OCI-M2 (cell line): ENCODE results near the gene CTXND1.
"Not testable (repeated sequence)": the region's sequence is repeated elsewhere in the genome, so short reads cannot be mapped to it uniquely, and the experiment has no call there.

Experiments
- DNase-seq: peaks from one replicate; lab custom pipeline; 2025; ENCODE audit not compliant: unreplicated experiment; lab: John Stamatoyannopoulos, UW

CTXND1 gene

DNA sequence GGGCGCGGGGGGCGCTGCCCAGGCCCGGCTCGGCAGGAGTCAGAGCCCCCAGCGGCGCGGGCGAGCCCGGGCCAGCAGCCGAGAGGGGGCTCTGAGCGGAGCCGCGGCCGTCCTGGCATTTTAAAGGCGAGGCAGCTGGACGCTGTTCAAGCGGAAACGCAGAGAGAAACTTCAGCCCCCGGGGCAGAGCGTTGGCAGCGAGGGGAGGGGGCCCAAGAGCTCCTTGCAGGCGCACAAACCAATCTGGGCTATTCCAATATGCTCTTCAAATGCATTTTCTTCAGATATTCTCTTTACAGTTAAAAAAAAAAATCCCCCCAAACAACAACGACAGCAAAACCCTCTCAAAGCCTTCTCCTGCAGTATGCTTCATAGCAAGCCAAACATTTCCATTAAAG lies at the start of gene CTXND1:
CTXND1 (minus strand) TSS at position 93 of the 398 bp plus-strand sequence. CDS start 50,264 bp downstream, outside the sequence.
- no peak for DNase-seq

DNA sequence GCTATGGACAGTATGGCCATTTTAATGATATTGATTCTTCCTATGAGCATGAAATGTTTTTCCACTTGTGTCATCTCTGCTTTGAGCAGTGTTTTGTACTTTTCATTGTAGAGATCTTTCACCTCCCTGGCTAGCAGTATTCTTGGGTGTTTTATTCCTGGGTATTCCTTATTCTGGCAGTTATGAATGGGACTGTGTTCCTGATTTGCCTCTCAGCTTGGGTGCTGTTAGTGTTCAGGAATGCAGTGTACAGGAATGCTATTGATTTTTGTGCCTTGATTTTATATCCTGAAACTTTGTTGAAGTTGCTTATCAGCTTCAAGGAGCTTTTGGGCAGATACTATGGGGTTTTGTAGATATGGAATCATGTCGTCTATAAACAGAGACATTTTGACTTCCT lies 49.5 kb upstream of the CTXND1 start:
- no peak for DNase-seq

DNA sequence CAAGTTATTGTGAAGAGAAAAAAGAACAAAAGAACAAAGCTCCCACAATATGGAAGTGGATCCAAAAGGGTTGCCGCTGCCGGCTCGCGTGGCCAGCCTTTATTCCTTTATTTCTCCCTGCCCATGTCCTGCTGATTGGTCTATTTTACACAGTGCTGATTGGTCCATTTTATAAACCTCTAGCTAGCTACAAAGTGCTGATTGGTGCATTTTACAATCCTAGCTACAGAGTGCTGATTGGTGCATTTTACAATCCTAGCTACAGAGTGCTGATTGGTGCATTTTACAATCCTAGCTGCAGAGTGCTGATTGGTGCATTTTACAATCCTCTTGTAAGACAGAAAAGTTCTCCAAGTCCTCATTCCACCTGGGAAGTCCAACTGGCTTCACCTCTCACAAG lies 43.8 kb upstream of the CTXND1 start:
- DNase-seq, result not testable (repeated sequence)

DNA sequence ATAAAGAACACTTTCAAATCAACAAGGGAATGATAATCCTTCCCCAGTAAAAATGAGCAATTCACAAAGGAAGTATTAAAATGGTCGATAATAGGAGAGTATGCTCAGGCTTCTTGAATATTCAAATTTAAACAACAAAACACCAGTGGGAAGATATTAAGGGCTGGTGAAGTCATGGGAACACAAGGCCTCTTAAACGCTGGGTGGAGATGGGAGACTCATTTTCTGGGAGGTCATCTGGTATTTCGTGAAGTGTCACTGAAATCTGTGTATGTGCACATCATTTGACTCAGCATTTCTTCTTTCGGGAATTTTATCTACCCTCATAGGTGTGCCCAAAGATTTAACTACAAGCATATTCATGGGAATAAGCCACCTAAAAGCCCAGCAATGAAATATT lies 40.1 kb upstream of the CTXND1 start:
- no peak for DNase-seq

DNA sequence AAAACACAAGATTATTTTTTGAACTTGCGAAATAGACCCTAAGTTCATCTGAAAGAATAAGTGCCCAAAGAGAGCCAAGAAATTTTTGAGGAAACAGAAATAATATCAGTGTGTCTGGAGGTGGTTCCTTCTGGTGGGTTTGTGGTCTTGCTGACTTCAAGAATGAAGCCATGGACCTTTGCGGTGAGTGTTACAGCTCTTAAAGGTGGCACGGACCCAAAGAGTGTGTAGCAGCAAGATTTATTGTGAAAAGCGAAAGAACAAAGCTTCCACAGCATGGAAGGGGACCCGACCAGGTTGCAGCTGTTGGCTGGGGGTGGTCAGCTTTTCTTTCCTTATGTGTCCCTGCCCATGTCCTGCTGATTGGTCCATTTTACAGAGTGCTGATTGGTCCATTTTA lies 38.9 kb upstream of the CTXND1 start:
- not testable (repeated sequence) for DNase-seq

DNA sequence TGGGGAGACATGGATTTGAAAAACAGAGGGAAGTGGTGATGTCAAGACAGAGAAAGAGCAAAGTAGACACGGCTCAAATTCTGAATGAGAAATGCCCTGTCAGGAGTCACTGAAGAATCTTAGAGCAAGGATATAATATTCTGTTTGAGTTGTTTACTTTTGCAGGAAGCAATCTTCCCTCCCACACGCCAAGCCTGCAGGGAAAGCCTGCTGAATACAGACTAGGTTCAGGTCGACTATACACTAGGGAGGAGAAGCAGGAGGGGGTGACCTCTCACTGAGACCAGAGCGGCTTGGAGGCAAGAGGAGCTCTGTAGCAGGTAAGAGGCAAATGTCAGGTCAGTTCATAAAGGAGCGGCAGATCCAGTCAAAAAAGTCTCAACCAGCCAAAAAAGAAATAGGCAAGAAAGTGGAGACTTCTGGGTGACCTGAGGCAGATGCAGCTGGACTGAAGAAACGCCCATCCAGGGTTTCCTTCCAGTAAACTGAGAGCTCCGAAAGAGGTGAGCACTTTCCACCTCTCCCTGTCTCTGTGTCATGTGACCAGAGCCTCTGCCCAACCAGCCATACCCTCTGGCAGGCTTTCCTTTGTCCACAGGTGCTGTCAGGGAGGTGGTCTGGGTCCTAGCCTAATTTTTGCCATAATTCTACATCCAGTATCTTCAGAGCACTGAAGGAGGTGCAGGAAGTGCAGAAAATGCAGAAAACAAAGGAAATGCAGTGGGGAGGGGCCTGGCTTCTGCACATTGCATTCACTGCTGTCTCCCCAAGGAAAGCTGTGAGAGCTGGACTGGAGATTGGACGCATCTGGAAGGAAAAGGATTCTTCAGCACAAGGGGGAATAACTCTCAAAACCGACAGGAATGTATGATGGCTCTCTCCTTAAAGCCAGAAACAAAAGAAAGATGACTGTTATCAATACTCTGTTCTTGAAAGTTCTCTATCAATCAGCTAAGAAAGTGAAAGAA lies 37.8 kb upstream of the CTXND1 start:
- no peak for DNase-seq

DNA sequence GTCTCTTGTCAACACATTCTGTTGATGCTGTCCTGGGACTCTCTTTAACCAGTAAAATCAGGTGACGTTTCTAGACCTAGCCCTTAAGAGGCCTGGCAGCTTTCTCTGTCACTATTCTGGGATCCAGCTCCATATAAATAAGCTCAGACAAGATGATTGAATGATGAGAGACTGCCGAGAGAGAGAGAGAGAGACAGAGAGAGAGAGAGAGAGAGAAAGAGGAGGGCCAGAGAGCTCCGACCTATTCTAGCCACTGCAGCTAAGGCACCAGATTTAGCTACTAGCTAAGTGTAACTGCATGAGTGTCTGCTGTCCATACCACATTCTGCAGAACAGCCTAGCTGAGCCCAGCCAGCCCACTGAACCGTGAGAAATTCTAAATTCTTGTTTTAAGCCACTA lies 36.1 kb upstream of the CTXND1 start:
- no peak for DNase-seq

DNA sequence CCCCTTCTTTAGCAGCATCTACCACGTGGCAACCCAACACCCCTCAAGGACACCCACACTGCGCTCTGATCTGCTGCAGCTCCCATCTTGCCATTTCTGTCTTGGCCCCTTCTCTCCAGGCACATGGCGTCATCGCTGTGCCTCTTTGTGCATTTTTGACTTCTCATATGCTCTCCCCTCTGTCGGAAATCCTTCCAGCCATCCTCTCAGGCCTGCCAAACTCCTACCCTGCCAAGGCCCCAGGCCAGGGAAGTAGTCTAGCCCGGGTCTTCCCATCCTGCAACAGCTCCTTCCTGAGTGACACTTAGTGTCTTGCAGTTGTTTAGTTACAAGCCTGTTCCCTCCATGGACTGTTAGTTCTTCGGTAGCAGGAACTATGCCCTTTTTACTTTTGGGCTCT lies 34.0 kb upstream of the CTXND1 start:
- no peak for DNase-seq

DNA sequence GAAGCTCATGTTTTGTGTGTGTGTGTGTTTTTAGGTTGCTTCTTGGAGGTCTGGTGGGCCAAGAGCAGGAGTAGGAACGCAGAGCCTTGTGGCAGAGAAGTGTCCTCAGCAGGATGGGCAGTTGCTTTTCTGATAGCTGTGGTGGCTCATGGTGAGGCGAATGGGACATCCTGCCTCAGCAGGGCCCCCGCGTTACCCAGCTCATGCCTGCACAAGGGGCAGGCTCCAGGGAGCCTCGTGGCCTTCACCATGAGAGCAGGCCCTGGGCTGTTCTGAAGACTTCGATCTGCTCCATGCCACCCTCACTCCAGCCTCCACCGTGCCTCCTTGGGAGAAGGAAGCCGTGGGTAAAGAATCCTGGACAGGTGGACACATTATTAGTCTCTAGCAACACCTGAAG lies 33.4 kb upstream of the CTXND1 start:
- DNase-seq, result no peak

DNA sequence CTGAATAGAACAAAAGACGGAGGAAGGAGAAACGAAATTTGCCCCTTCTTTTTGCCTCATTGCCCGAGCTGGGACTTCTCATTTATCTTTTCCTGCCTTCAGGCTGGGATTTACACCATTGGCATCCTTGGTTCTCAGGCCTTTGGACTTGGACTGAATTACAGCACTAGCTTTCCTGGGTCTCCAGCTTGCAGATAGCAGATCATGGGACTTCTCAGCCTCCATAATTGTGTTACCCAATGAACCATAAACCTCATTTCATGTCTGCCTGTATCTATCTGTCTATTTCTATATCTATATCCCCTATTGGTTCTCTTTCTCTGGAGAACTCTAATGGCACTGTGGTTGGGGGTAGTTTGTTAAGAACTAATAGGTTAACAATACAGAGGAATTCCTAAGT lies 31.5 kb upstream of the CTXND1 start:
- DNase-seq, result no peak

DNA sequence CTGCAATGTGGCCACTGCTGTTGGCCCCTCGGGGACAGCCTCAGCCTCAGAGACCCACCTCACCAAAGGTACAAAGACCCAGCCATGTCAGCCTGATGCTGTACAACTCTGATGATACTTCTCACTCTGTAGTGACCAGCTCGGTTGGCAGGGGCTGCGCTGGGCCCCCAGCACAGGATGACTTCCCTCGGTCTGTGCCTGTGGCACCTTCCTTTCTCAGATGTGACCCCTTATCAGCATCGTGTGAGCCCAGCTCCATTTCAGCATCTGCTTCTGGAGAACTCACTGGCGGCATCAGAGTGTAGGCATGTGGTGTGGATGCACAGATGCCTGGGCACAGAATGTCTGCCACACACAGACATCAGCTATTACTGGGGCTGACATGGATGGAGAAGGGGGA lies 25.1 kb upstream of the CTXND1 start:
- no peak for DNase-seq

DNA sequence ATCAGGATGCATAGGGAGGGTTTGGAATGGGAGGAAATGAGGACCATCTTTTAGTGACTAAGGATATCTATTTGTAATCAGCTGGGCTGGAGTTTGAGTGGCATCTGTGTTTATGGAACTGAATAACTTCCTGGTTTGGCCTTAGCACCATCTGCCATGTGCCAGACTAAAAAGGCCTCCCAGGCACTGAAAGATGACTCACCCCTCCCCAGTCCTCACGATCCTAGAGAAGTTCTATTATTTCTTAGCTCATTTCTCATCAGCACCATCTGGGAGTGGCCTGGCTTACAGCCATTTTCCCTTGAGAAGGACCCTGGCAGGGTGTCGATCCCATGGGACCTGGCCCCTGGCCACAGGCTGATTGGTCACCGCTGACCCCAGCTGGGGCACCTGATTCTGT lies 23.9 kb upstream of the CTXND1 start:
- no peak for DNase-seq

DNA sequence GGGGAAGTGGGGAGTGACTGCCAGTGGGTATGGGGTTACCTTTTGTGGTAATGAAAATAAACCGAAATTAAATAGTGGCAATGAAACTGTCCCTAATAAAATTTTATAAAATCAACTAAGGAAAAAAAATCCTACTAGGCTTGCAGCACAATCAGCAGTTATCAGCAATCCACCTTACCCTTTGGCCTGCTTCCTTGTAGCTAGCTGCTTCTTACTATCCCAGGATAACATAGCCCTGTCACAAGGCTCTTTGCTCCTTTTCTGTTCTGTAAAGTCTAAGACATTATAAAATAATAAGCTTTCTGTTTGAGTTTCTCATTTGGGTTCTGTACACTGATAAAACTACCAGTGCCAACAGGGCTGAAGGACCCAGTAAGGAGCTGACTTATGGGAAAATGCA lies 23.0 kb upstream of the CTXND1 start:
- no peak for DNase-seq

DNA sequence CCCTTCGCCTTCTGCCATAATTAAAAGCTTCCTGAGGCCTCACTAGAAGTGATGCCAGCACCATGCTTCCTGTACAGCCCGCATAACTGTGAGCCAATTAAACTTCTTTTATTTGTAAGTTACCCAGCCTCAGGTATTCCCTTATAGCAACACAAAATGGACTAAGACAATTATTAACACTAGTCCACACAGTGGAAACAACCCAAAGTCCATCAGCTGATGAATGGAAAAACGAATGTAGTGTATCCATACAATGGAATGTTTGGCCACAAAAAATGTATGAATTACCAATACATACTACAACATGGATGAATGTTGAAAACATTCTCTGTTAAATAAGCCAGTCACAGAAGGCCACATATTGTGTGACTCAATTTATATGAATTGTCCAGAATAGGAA lies 22.5 kb upstream of the CTXND1 start:
- no peak for DNase-seq

DNA sequence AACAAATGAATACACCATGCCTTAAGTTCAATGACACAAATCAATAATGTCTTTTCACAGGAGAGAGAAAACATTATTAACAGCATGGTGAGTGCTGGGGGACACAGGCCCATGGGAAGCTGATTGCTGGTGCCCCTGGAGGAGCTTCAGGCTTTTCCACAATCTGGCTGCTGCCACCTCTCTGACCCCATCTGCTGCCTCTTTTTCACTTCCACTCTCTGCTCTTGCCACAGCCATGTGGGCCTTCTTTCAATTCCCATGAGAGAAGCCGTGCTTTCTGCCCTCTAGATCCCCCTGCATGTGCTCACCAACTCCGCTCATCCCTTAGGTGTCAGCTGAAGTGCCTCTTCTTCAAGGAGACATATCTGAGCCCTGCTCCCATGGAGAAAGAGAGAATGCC lies 21.0 kb upstream of the CTXND1 start:
- DNase-seq, result no peak

DNA sequence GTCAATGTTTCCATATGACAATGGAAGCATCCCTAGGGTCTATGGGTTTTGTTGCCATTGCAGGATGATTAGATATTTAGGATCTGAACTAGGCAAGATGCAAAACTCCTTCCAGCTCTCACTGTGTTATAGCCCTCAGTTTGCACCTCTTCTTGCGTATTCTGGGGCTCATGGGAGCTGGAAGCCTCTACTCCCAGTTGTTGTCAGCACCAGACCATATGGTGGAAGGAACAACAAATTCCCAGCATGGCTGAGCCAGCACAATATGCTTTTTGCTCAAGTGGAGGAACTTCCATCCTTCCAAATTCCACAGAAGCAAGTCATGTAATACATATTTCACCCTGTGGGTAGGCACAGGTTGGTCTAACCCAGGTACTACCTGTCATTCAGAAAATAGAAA lies 18.5 kb upstream of the CTXND1 start:
- no peak for DNase-seq

DNA sequence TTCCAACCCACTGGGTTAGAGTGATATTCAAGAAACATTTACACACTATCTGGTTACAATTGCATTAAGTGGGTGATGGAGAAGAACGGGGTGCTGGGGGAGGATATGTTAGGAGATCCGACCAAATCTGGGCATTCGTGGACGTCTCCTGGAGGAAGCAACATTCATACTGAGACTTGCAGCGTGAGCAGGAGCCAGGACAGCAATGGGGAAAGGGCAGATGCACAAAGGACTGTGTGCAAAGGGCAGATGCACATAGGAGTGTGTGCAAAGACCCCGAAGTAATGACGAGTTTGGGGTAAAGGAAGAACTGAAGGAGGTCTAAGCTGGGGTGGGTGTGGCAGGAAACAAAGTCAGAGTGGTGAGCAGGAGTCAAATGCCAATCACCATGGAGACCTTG lies 16.1 kb upstream of the CTXND1 start:
- no peak for DNase-seq

DNA sequence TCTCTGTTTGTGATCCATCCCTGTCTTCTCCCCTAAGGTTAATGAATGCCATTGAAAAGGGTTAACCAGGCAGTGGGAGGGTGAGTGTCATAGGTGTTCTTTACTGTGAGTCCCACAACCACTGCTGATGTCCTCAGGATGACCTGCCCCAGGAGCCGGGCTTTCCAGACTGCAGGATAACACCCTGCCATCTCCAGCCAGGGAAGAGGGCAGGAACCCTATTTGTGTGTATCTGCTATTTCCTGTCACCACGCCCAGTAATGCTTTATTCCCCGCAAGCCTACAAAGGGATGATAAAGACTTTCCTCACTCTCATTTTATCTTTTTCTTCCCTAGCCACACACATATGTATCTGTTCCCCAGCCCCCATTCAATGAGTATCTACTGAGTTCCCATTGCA lies 15.6 kb upstream of the CTXND1 start:
- DNase-seq, result no peak

DNA sequence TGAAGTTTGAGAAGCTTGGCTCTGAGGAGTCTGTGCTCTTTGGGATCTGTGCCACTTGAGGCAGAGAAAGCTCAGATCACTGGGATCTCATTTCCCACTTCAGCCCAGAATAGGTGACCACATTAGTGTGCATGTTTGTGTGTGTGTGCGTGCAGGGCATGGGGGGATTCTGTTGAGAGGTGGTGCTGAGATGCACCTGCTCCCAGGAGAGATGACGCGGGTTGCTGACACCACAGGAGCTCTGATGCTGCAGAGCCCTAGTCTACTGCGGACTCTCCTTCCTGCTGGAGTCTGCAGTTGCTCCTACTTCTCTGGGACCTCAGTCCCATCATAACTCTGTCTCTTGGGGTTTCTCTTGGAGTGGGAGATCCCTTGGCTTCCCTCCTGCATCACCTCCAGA lies 14.7 kb upstream of the CTXND1 start:
- DNase-seq, result no peak

DNA sequence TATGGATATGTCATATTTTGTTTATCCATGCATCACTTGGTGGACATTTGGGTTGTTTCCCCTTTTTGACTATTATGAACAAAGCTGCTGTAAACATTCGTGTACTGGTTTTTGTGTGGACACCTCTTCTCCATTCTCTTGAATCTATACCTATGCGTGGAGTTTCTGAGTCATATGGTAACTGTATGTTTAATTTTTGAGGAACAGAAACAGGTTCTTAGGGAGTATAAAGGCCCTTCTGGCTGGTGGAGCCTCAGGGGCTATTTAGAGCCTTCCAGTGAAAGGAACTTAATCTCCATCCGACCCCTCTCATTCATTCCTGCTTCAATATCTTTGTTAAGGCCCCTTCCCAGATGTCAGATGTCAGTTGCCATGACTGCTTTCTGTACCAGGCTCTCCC lies 14.1 kb upstream of the CTXND1 start:
- no peak for DNase-seq

DNA sequence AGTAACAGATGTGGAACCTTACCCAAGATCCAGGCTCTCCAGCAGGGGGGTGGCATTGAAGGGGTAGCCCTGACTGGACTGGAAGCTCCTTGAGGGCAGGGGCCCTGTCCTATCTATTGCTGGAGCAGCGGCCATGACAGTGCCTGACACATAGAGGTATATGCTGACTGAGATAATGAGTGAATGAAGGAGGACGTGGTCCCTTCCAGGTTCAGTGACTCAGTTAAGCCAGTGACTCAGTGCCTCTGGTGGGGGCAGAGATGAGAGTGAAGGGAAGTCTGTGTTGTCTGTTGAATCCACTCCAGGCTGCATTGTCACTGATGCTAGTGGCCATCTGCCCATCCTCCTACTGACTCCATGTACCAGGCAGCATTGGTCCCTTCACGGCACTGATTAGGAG lies 13.0 kb upstream of the CTXND1 start:
- DNase-seq, result no peak

DNA sequence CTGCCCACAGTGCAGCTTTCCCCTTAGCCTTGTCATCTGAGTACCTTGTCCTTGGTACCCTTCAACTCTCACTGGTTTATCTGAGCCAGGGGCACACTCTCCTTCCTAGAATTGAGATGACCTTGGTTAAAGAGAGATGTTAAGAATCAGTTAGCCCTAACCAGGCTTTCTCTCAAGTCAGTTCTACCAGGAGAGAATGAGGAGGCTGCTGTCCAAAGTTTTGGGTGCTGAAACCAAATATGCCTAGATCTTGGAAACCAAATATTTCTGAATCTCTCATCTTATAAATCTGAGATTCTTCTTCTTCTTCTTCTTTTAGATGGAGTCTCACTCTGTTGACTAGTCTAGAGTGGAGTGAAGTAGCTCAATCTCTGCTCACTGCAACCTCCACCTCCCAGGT lies 12.0 kb upstream of the CTXND1 start:
- no peak for DNase-seq

DNA sequence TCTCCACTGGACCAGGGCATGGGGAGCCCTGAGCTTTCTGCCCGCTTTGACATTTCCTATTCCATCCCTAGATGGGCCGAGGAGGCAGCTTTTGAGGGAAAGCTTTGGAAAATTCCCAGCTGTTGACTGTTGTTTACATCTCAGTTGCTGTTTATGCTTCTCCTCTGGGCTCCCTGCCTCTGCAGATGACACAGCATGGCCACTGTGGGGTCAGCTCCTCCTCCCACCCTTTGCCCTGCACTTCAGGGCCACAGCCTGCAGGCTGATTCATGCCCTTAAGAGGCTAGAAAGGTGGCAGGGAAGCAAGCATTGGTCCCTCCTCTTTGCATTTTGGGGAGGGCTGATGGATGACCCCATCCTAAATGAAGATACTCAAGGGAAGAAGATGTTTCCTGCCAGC lies 8.5 kb upstream of the CTXND1 start:
- no peak for DNase-seq
